HG03045 (cell line): ENCODE measurements around the gene CAMK1G.

Experiments used
- ATAC-seq: cut with Tn5 transposase; IDR thresholded peaks from one replicate; pipeline ENCODE4 v1.9.1; 2021; ENCODE audit warnings: mild to moderate bottlenecking, moderate library complexity; ENCODE audit not compliant: unreplicated experiment

The CAMK1G gene

GRCh38 chr1:209597499-209597898 lies 14.0 kb downstream of the CAMK1G start:
- ATAC-seq: no peak

GRCh38 chr1:209598227-209598626 lies 14.7 kb downstream of the CAMK1G start:
- no peak for ATAC-seq

GRCh38 chr1:209600541-209600940 lies 17.0 kb downstream of the CAMK1G start:
- no peak for ATAC-seq

- ATAC-seq: no peak
Observed at GRCh38 chr1:209601809-209602657, 18.5 kb downstream of the CAMK1G start.

DNA sequence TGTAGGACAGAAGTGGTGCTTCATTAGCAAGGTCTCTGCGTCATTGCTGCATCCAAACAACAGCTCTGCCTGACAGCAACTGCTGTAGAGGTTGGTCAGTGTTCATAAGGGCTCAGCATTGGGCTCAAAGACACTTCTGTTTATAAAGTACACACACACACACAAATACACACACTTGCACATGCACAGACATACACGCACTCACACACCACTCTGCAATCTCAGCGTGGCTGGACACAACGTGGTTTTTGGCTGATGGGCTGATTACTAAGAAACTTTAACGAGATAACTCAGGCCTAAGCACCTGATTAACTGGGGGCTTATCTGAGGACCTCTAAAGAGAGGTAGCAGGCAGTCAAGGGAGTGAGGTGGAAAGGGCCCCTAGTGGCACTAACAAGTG lies 20.4 kb downstream of the CAMK1G start:
- no peak for ATAC-seq

DNA sequence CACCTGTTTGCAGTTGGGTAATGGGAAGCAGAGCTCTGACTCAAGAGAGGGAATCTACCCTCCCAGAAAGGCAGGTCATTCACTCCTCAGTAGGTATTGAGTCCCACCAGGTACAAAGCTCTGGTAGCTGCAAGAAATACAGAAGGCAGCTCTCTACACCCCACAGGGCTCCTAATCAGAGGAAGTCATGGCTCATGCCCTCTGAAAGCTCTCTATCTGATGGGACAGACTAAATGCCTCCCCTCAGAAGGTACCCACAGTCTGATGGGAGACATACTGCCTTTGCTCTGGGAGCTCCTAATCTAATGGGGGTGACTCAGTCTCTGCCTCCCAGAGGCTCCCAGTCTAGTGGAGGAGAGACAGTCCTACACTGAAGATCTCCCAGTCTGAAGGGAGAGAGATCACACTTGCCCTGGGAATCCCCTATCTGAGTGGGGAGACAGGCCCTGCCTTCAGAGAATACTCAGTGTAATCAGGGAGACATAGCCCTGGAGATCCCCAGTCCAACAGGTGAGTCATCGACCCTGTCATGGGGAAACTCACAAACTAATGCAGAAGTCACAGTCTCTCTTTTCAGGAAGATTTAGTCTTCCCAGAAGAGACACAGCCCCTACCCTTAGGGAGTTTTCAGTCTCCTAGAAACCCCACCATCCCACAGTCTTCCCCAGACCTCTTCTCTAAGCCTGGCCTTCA lies 23.7 kb downstream of the CAMK1G start:
- ATAC-seq: peak; percentile 93

- peak; percentile 35 for ATAC-seq
Observed at GRCh38 chr1:209607795-209608178, 24.3 kb downstream of the CAMK1G start.

- no peak for ATAC-seq
Observed at GRCh38 chr1:209609041-209609790, 25.7 kb downstream of the CAMK1G start.

- no peak for ATAC-seq
Observed at GRCh38 chr1:209609791-209610630, 26.5 kb downstream of the CAMK1G start.

GRCh38 chr1:209610631-209610905 lies 27.1 kb downstream of the CAMK1G start:
- no peak for ATAC-seq

GRCh38 chr1:209611771-209612570 lies 28.5 kb downstream of the CAMK1G start:
- no peak for ATAC-seq

DNA sequence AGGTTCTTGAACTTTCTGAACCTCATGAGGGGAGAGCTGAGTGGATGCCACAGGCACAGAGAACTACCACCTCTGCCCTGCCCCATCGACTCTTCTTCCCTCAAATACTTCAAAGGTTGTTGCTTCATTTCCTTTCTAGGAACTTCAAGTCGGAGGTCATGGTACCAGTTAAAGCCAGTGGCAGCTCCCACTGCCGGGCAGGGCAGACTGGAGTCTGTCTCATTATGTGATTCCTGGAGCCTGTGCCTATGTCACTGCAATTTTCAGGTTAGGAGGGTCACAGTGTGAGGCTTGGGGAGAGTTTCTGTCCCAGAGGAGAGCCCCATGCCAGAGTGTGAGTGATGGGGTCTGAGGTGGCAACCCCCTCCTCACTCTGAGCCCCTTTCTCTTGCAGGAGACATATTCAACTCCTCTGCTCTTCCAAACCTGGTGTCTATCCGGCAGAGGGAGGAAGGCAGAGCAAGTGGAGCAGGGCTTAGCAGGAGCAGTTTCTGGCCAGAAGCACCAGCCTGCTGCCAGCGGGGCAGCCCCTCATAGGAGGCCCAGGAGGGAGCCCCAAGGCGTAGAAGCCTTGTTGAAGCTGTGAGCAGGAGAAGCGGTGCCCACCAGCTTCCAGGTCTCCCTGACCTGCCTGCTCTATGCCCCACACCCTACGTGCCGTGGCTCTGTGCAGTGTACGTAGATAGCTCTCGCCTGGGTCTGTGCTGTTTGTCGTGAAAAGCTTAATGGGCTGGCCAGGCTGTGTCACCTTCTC lies 29.3 kb downstream of the CAMK1G start:
- no peak for ATAC-seq

DNA sequence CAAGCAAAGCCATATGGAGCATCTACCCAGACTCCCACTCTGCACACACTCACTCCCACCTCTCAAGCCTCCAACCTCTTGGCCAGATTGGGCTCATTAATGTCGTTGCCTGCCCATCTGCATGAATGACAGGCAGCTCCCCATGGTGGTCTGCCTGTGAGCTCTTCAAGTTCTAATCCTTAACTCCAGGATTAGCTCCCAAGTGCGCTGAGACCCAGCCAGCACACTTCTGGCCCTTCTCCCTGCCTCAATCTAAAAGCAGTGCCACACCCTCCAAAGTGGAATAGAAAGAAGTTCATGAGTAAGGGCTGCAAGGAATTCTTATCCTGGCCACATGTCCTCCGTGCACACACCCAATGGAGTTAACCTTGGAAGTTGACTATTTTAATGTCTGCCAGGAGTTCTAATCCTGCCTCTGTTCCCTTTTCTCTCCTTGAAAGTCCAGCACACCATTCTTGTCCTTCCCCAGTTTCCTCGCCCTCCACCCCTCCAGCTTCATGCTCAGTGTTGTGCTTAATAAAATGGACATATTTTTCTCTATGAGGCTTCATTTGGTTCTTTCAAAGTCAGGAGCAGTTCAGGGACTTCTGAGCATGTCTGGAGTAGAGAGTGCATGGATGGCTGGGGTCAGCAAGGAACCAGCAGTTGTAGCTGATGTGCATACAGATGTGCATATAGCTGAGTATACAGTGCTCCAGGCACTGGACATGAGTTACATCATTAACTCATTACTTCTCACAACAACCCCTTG lies 30.1 kb downstream of the CAMK1G start:
- no peak for ATAC-seq

DNA sequence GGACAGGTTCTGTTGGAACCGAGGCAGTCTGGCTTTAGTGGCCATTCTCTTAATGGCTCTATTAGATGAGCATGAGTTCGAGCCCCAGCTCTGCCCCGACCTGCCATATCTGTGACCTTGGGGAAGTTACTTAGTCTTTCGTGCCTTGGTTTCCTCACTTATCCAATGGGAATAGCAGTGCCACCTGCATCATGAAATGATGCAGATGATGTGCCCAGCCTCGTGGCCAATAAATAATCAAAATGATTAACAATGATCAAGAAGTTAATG lies 30.6 kb downstream of the CAMK1G start:
- no peak for ATAC-seq

- no peak for ATAC-seq
Observed at GRCh38 chr1:209614906-209615305, 31.4 kb downstream of the CAMK1G start.

DNA sequence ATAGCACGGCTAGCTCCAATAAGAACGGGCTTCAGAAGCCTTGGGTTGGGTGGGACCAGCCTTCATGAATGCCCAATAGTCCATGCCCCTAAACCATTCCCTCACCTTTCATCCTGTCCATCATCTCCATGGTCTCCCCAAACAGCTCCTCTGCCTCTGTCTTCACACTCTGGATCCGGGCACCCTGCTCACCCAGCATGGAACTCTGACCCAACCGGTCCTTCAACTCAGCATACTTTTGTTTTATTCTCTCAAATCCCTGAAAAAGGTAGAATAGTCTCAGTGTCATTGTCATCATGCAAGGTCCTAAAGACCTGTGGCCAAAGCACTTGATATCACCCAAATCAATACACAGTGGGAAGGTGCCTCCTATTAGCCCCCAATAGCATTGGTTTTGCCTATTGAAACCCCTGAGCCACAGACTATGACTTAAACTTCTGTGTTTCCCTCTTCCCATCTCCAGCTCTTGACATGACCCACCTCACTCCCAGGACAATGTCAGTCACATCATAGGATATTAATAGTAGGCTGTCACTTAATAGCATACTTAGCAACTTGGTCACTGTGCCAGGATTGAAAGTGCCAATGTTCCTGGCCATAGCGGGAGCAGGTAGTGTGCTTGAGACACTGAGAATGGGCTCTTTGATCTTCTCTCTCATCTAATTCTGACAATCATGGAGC lies 33.0 kb downstream of the CAMK1G start:
- no peak for ATAC-seq

DNA sequence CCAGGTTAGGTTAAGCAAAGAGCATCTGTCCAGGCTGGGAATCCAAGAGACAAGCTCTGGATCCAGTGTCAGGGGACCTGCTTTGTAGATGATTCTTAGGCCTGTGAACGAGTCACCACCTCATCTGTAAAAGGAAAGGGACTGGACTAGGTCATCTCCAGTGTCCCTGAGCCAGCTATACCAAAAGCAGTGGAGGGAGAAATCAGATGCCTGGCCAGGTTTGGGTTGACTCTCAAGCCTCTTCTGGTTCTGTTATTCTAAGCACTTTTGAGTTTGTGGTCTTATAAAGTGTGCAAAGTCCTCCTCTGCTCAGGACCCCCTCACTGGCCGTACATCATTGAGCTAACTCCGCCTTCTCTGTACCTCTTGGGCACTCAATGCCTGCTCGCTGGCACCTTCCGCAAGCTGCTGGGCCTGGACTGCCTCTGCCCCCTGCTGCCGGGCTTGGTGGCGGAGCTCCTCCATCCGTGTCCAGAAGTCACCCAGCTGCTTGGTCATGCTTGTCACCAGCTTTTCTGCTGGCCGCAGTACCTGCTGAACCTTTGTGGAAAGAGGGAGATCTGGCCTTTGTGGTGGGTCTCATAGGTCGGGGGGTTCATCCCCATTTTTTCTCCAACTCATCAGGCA lies 33.6 kb downstream of the CAMK1G start:
- ATAC-seq: no peak

- no peak for ATAC-seq
Observed at GRCh38 chr1:209617755-209618154, 34.2 kb downstream of the CAMK1G start.
